SK-N-SH (cell line): ENCODE data around the gene MYRF. TPM values are rescaled to one million over a fixed set of nuclear protein-coding genes. Genes with fewer than 3 reads are reported as not detected.

Source experiments
- CTCF ChIA-PET: fragments of 300-600, 350-600 bp; formaldehyde crosslinking; extraction: SDS; loops from one replicate; lab custom pipeline; 2021; lab: Yijun Ruan, JAX
- POLR2A ChIA-PET: fragments of 350-600 bp; sonication (Branson Sonifier 250); formaldehyde crosslinking; extraction: SDS; loops from one replicate; lab custom pipeline; 2020; ENCODE audit warnings: antibody characterized with exemption, inconsistent platforms; lab: Yijun Ruan, JAX
- DNase-seq: peaks from one replicate; pipeline ENCODE4 v3.0.0; 2012
- H2AFZ ChIP-seq: fragments of 200-600 bp; sonication (generic); 2 replicates; pipeline ENCODE4 v1.8.1; 2016; ENCODE audit warnings: antibody characterized with exemption, mild to moderate bottlenecking, low read depth
- H3F3A ChIP-seq: fragments of 200-600 bp; sonication (generic); replicated peaks from 2 replicates; pipeline ENCODE3; 2016; ENCODE audit warnings: antibody characterized with exemption, mild to moderate bottlenecking; ENCODE audit not compliant: insufficient read depth
- H3K27ac ChIP-seq, 2 experiments: fragments of 200-500 bp in 1 of 2; fragments of 200-600 bp in 1 of 2; sonication (Bioruptor generic) in 1 of 2; sonication (generic), shearing (Covaris generic) in 1 of 2; 2 replicates each; pipeline versions ENCODE4 v1.5.1 to v1.6.1; 2014 to 2016; ENCODE audit warnings: low read depth in 2 of 2, inconsistent platforms in 1 of 2, low read length in 1 of 2, mild to moderate bottlenecking in 1 of 2, mixed read lengths in 1 of 2
- H3K27me3 ChIP-seq: fragments of 200-600 bp; sonication (generic), shearing (Covaris generic); 2 replicates; pipeline ENCODE4 v1.6.1; 2016; ENCODE audit warnings: mixed run types; ENCODE audit not compliant: insufficient read depth
- H3K36me3 ChIP-seq, 2 experiments: fragments of 200-500 bp in 1 of 2; fragments of 200-600 bp in 1 of 2; sonication (Bioruptor generic) in 1 of 2; sonication (generic) in 1 of 2; replicated peaks in 1 of 2; 2 replicates each; pipeline versions ENCODE3 to v1.5.1; 2014 to 2016; ENCODE audit warnings: low read length in 1 of 2, mild to moderate bottlenecking in 1 of 2; ENCODE audit not compliant: insufficient read depth in 2 of 2, control insufficient read depth in 1 of 2
- H3K4me1 ChIP-seq, 2 experiments: fragments of 200-500 bp in 1 of 2; fragments of 200-600 bp in 1 of 2; sonication (Bioruptor generic) in 1 of 2; sonication (generic), shearing (Covaris generic) in 1 of 2; 2 replicates each; pipeline versions ENCODE4 v1.5.1 to v1.6.1; 2014 to 2016; ENCODE audit warnings: low read depth in 1 of 2, low read length in 1 of 2, mixed run types in 1 of 2; ENCODE audit not compliant: insufficient read depth in 2 of 2, control insufficient read depth in 1 of 2
- H3K4me2 ChIP-seq: fragments of 200-600 bp; sonication (generic), shearing (Covaris generic); 2 replicates; pipeline ENCODE4 v1.6.1; 2017; ENCODE audit warnings: mixed run types
- H3K4me3 ChIP-seq, 2 experiments: fragments of 200-500 bp in 1 of 2; fragments of 200-600 bp in 1 of 2; sonication (Bioruptor generic) in 1 of 2; sonication (generic), shearing (Covaris generic) in 1 of 2; 2 replicates each; pipeline versions ENCODE4 v1.5.1 to v1.8.1; 2014 to 2016; ENCODE audit warnings: low read depth in 2 of 2, inconsistent platforms in 1 of 2, low read length in 1 of 2, mild to moderate bottlenecking in 1 of 2, mixed read lengths in 1 of 2, moderate library complexity in 1 of 2
- H3K79me2 ChIP-seq: fragments of 200-600 bp; sonication (generic); 2 replicates; pipeline ENCODE4 v1.8.1; 2017; ENCODE audit warnings: mild to moderate bottlenecking; ENCODE audit not compliant: insufficient read depth
- H3K9ac ChIP-seq: fragments of 200-600 bp; sonication (generic); 2 replicates; pipeline ENCODE4 v1.6.1; 2017; ENCODE audit warnings: mixed run types
- H3K9me2 ChIP-seq: fragments of 200-600 bp; sonication (generic); 2 replicates; pipeline ENCODE4 v1.6.1; 2017; ENCODE audit warnings: mixed run types
- H3K9me3 ChIP-seq: fragments of 200-600 bp; sonication (generic); 2 replicates; pipeline ENCODE4 v1.6.1; 2017; ENCODE audit warnings: mixed run types, mild to moderate bottlenecking, moderate library complexity
- H4K20me1 ChIP-seq: fragments of 200-600 bp; sonication (generic); 2 replicates; pipeline ENCODE4 v1.6.1; 2017; ENCODE audit warnings: mild to moderate bottlenecking, mixed run types; ENCODE audit not compliant: insufficient read depth
- ELF1 ChIP-seq: IDR thresholded peaks from 2 replicates; pipeline ENCODE4 v1.4.0; 2012
- EP300 ChIP-seq, 2 experiments: IDR thresholded peaks; 2 replicates each; pipeline versions ENCODE4 v1.4.0 to v1.6.1; 2012; ENCODE audit warnings: borderline replicate concordance in 1 of 2, low read depth in 1 of 2, low read length in 1 of 2
- GABPA ChIP-seq: IDR thresholded peaks from 2 replicates; pipeline ENCODE4 v1.4.0; 2012; ENCODE audit warnings: low read depth, mild to moderate bottlenecking
- GATA2 ChIP-seq: sonication (generic); formaldehyde crosslinking; IDR thresholded peaks from 2 replicates; pipeline ENCODE4 v1.5.0; 2020; ENCODE audit warnings: mild to moderate bottlenecking, missing genetic modification reagents
- NFIC ChIP-seq: IDR thresholded peaks from 2 replicates; pipeline ENCODE4 v1.4.0; 2012; ENCODE audit warnings: borderline replicate concordance
- RAD21 ChIP-seq: IDR thresholded peaks from 2 replicates; pipeline ENCODE4 v1.6.1; 2012; ENCODE audit warnings: mild to moderate bottlenecking, low read length
- RFX5 ChIP-seq: IDR thresholded peaks from 2 replicates; pipeline ENCODE4 v1.6.1; 2012; ENCODE audit warnings: mild to moderate bottlenecking, improper control_type of control experiment, low read length
- SMC3 ChIP-seq: IDR thresholded peaks from 2 replicates; pipeline ENCODE4 v1.6.1; 2012; ENCODE audit warnings: low read depth, low read length, improper control_type of control experiment
- TCF12 ChIP-seq: IDR thresholded peaks from 2 replicates; pipeline ENCODE4 v1.4.0; 2012
- YY1 ChIP-seq: IDR thresholded peaks from 2 replicates; pipeline ENCODE4 v1.4.0; 2012; ENCODE audit warnings: low read depth, mild to moderate bottlenecking
- WGBS: methylation state at CpG from one replicate; pipeline ENCODE4 v1.1.6; 2017; ENCODE audit warnings: low lambda C conversion rate; 5-methylcytosine and 5-hydroxymethylcytosine counted together
- polyA plus RNA-seq, 3 experiments: library from polyadenylated mRNA; depleted of rRNA; stranded (reverse); fragments of >200 nt; gene quantifications; 2 replicates each; pipeline ENCODE4 v1.2.3, GENCODE V29; 2012
- TF ChIP-seq, protein P1 (sequence below): IDR thresholded peaks from 2 replicates; pipeline ENCODE4 v1.6.1; 2012; ENCODE audit warnings: mild to moderate bottlenecking, low read depth, low read length, moderate library complexity
- TF ChIP-seq, protein P2 (sequence below): IDR thresholded peaks from 2 replicates; pipeline ENCODE4 v1.4.0; 2012; ENCODE audit warnings: low read depth, borderline replicate concordance
- TF ChIP-seq, protein P3 (sequence below): fragments of 150-350 bp; IDR thresholded peaks from 2 replicates; pipeline ENCODE4 v1.6.1; 2016; ENCODE audit warnings: mild to moderate bottlenecking, low read depth, low read length

MYRF gene
- polyA plus RNA-seq, 1 of the 3 experiments (the other 2 are of a cell fraction), result 2.8 TPM

DNA sequence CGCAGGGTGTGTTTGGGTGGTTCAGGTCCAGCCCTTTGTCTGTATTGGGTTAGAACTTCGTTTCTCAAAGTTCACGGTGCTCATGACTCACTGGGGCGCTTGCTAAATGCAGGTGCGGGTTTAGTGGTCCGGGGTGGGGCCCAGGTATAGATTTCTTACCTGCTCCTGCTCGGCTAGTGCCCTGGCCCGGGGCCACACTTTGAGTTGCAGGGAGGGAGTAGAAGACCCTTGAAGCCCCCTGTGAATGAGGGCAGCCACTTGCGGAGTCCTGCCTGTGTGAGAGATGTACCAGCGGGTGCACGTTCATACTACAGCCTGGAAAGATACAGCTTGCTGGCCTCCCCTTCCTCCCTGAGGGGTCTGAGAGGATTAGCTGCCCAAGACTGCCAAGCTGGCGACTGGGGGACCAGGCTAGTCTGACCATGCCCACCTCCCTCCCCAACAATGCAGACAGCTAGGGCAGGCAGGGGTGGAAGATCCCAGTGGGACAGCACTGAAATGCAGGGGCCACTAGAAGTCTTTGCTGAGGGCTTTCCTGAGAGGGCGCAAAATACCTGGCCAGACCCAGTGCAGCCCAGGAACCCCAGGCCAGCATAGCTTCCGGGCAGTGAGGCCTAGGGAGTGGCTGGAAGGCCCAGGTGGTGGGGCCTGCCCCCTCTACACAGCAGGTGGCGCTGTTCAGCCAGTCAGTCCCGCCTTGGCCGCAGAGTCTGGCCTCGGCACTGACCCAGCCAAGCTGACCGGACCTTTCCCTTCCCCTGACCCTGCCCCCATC is 5.1 kb upstream of the MYRF start (continued):
- TF ChIP-seq GATA2 (CRISPR knock-in tag) (no peak), NFIC (no peak), YY1 (no peak), ELF1 (no peak), RFX5 (no peak)
- TF ChIP-seq, protein P1, sequence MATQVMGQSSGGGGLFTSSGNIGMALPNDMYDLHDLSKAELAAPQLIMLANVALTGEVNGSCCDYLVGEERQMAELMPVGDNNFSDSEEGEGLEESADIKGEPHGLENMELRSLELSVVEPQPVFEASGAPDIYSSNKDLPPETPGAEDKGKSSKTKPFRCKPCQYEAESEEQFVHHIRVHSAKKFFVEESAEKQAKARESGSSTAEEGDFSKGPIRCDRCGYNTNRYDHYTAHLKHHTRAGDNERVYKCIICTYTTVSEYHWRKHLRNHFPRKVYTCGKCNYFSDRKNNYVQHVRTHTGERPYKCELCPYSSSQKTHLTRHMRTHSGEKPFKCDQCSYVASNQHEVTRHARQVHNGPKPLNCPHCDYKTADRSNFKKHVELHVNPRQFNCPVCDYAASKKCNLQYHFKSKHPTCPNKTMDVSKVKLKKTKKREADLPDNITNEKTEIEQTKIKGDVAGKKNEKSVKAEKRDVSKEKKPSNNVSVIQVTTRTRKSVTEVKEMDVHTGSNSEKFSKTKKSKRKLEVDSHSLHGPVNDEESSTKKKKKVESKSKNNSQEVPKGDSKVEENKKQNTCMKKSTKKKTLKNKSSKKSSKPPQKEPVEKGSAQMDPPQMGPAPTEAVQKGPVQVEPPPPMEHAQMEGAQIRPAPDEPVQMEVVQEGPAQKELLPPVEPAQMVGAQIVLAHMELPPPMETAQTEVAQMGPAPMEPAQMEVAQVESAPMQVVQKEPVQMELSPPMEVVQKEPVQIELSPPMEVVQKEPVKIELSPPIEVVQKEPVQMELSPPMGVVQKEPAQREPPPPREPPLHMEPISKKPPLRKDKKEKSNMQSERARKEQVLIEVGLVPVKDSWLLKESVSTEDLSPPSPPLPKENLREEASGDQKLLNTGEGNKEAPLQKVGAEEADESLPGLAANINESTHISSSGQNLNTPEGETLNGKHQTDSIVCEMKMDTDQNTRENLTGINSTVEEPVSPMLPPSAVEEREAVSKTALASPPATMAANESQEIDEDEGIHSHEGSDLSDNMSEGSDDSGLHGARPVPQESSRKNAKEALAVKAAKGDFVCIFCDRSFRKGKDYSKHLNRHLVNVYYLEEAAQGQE, result no peak
- TF ChIP-seq, protein P2, sequence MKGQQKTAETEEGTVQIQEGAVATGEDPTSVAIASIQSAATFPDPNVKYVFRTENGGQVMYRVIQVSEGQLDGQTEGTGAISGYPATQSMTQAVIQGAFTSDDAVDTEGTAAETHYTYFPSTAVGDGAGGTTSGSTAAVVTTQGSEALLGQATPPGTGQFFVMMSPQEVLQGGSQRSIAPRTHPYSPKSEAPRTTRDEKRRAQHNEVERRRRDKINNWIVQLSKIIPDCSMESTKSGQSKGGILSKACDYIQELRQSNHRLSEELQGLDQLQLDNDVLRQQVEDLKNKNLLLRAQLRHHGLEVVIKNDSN, result no peak

DNA sequence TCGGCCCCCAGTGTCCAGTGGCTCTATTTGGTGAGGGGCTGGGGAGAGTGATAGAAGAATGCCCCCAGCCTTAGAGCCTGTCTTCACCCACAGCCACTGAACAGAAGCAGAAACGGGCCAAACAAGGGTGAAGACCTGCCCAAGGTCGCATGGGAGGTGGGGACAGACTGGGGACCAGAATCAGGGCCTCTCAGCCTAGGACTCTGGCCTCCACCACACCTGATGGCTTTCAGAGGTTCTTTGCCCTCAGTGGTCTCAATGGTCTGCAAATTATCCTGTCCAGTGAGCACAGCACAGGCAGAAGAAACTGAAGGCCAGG is 4.5 kb upstream of the MYRF start:
- no peak overlapping the region for H2AFZ ChIP-seq
- H3K4me2 ChIP-seq, result no peak overlapping the region

More for the DNA sequence above, 4.5 kb upstream of the MYRF start:
- Histone ChIP-seq H3K79me2 (no peaks in the 10 kb centered on the region), H3K9me3 (no peaks in the 10 kb centered on the region), H3K36me3 (no peaks in the 10 kb centered on the region), H3K9me2 (no peaks in the 10 kb centered on the region), H3K9ac (no peak overlapping the region), H3K4me1 (peaks cover 0 to 15% of the 10 kb centered on the region in 2 experiments; a peak in 1 of 4 replicates), H3F3A (no peaks in the 10 kb centered on the region), H3K4me3 (no peak overlapping the region; a peak in 1 of 4 replicates), H3K27me3 (no peaks in the 10 kb centered on the region), H4K20me1 (no peaks in the 10 kb centered on the region), H3K27ac (no peak overlapping the region)
- no peak for DNase-seq
- 50% methylated on average over 2 of the region's 3 CpGs for WGBS
- TF ChIP-seq, protein P3, sequence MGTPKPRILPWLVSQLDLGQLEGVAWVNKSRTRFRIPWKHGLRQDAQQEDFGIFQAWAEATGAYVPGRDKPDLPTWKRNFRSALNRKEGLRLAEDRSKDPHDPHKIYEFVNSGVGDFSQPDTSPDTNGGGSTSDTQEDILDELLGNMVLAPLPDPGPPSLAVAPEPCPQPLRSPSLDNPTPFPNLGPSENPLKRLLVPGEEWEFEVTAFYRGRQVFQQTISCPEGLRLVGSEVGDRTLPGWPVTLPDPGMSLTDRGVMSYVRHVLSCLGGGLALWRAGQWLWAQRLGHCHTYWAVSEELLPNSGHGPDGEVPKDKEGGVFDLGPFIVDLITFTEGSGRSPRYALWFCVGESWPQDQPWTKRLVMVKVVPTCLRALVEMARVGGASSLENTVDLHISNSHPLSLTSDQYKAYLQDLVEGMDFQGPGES, result no peak
- TF ChIP-seq EP300 (IDR thresholded peaks at IDR 0.05; ENCODE audit: borderline replicate concordance in 1 of 2, low read depth in 1 of 2, low read length in 1 of 2) (no peak), RAD21 (no peak), TCF12 (no peak), GABPA (no peak), SMC3 (no peak)
- ChIA-PET CTCF (interaction anchor here (0.5 to 9.1 kb wide), 49 partner anchors 9 to 368 kb away, joined by 3 to 285 read pairs (median 4); partner anchors contain the start of genes FADS2, FEN1 and TMEM258), POLR2A (interaction anchor here (0.7 to 2.5 kb wide), 7 partner anchors 15 to 347 kb away, joined by 3 to 23 read pairs (median 3); partner anchors contain the start of genes FEN1 and TMEM258)
